Spleen (tissue), 7 donors: Measurements from ENCODE around the gene DVL1.

Source experiments
- POLR2A ChIP-seq, 3 donors: fragments of 450-650 bp; IDR thresholded peaks; one replicate each; pipeline ENCODE4 v1.5.1; 2017; ENCODE audit warnings: antibody characterized with exemption in 3 of 3, mild to moderate bottlenecking in 1 of 3
- POLR2AphosphoS5 ChIP-seq, 3 donors: sonication (generic); formaldehyde crosslinking; IDR thresholded peaks; one replicate each; pipeline ENCODE4 v1.5.1; 2017; ENCODE audit warnings: antibody characterized with exemption in 3 of 3
- TF ChIP-seq, protein P1 (sequence below), 11 experiments: fragments of 200-600 bp in 7 of 11; fragments of 450-650 bp in 4 of 11; sonication (generic) in 4 of 11; IDR thresholded peaks in 8 of 11; conservative IDR thresholded peaks in 3 of 11; 1 replicate in 7 of 11; 2 replicates in 4 of 11; pipeline versions ENCODE4 v1.4.0 to v1.8.0; 2016 to 2021; ENCODE audit warnings: antibody characterized with exemption in 11 of 11, inconsistent platforms in 4 of 11, mild to moderate bottlenecking in 1 of 11
- donor health status: DM: no; HTN: no; CAD: no; lungs with moderate emphysema.
- donor health status: DM: no; HTN: no; CAD: no.
- donor health status: DM: no; HTN: no; CAD: no.

GRCh38 chr1:1307261-1307922, 41.8 kb downstream of the DVL1 start:
- TF ChIP-seq, protein P1, sequence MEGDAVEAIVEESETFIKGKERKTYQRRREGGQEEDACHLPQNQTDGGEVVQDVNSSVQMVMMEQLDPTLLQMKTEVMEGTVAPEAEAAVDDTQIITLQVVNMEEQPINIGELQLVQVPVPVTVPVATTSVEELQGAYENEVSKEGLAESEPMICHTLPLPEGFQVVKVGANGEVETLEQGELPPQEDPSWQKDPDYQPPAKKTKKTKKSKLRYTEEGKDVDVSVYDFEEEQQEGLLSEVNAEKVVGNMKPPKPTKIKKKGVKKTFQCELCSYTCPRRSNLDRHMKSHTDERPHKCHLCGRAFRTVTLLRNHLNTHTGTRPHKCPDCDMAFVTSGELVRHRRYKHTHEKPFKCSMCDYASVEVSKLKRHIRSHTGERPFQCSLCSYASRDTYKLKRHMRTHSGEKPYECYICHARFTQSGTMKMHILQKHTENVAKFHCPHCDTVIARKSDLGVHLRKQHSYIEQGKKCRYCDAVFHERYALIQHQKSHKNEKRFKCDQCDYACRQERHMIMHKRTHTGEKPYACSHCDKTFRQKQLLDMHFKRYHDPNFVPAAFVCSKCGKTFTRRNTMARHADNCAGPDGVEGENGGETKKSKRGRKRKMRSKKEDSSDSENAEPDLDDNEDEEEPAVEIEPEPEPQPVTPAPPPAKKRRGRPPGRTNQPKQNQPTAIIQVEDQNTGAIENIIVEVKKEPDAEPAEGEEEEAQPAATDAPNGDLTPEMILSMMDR (IDR thresholded peaks at IDR 0.05 in 8 of 11, conservative IDR thresholded peaks at IDR 0.05 in 3 of 11) = no peak
- TF ChIP-seq POLR2AphosphoS5 (IDR thresholded peaks at IDR 0.05) (no peak), POLR2A (IDR thresholded peaks at IDR 0.05) (no peak)
